GM12878 (cell line): ENCODE data around the gene ERAL1. TPM values are rescaled to one million over a fixed set of nuclear protein-coding genes. Genes with fewer than 3 reads are reported as not detected.
A peak's percentile ranks its signal among the peaks of the same experiment; 100 is the strongest.

Source experiments
- ATF3 ChIP-seq: IDR thresholded peaks from 2 replicates; pipeline ENCODE4 v1.6.1; 2011; ENCODE audit warnings: low read depth, mild to moderate bottlenecking, low read length, moderate library complexity, borderline replicate concordance; ENCODE audit errors: extremely low read depth
- CBFB ChIP-seq: IDR thresholded peaks from 2 replicates; pipeline ENCODE4 v1.6.1; 2016; ENCODE audit warnings: antibody characterized with exemption, low read depth
- CEBPB ChIP-seq, 2 experiments: fragments of 150-350 bp in 1 of 2; IDR thresholded peaks; 2 replicates each; pipeline ENCODE4 v1.6.1; 2012 to 2014; ENCODE audit warnings: low read depth in 2 of 2, low read length in 2 of 2, borderline replicate concordance in 1 of 2, inconsistent platforms in 1 of 2
- CHD1 ChIP-seq: IDR thresholded peaks from 2 replicates; pipeline ENCODE4 v1.6.1; 2012; ENCODE audit warnings: low read depth, low read length, improper control_type of control experiment
- E2F4 ChIP-seq: IDR thresholded peaks from 2 replicates; pipeline ENCODE4 v1.6.1; 2012; ENCODE audit warnings: low read depth, low read length, improper control_type of control experiment
- ELK1 ChIP-seq: IDR thresholded peaks from 2 replicates; pipeline ENCODE4 v1.6.1; 2012; ENCODE audit warnings: low read depth, low read length, improper control_type of control experiment
- HCFC1 ChIP-seq: fragments of 150-350 bp; IDR thresholded peaks from 2 replicates; pipeline ENCODE4 v1.6.1; 2014; ENCODE audit warnings: low read length
- HDGF ChIP-seq: fragments of 450-650 bp; IDR thresholded peaks from 2 replicates; pipeline ENCODE4 v1.6.1; 2016; ENCODE audit warnings: antibody characterized with exemption
- IKZF1 ChIP-seq: fragments of 450-650 bp; conservative IDR thresholded peaks from 2 replicates; pipeline ENCODE4 v1.6.1; 2017; ENCODE audit warnings: antibody characterized with exemption, mild to moderate bottlenecking
- IKZF2 ChIP-seq, 2 experiments: fragments of 450-650 bp; IDR thresholded peaks; 2 replicates each; pipeline ENCODE4 v1.6.1; 2017; ENCODE audit warnings: mild to moderate bottlenecking in 2 of 2, moderate library complexity in 2 of 2
- MYC ChIP-seq: IDR thresholded peaks from 2 replicates; pipeline ENCODE4 v1.6.1; 2011; ENCODE audit warnings: mild to moderate bottlenecking, low read length, moderate library complexity, inconsistent platforms; ENCODE audit not compliant: insufficient read depth, insufficient replicate concordance, insufficient read length, severe bottlenecking
- NBN ChIP-seq: fragments of 450-650 bp; IDR thresholded peaks from 2 replicates; pipeline ENCODE4 v1.6.1; 2016
- NFYA ChIP-seq: IDR thresholded peaks from 2 replicates; pipeline ENCODE4 v1.6.1; 2011; ENCODE audit warnings: low read depth, mild to moderate bottlenecking, low read length, improper control_type of control experiment, borderline replicate concordance
- NFYB ChIP-seq: IDR thresholded peaks from 2 replicates; pipeline ENCODE4 v1.6.1; 2011; ENCODE audit warnings: low read depth, mild to moderate bottlenecking, low read length, improper control_type of control experiment, moderate library complexity; ENCODE audit not compliant: insufficient read depth
- NR2F1 ChIP-seq: fragments of 450-650 bp; conservative IDR thresholded peaks from 2 replicates; pipeline ENCODE4 v1.6.1; 2017; ENCODE audit warnings: mild to moderate bottlenecking
- PML ChIP-seq: IDR thresholded peaks from 2 replicates; pipeline ENCODE4 v1.6.1; 2012; ENCODE audit warnings: low read length, inconsistent platforms
- RUNX3 ChIP-seq: IDR thresholded peaks from 2 replicates; pipeline ENCODE4 v1.6.1; 2012; ENCODE audit warnings: low read length, inconsistent platforms
- SIN3A ChIP-seq: IDR thresholded peaks from 2 replicates; pipeline ENCODE4 v1.6.1; 2012; ENCODE audit warnings: low read depth, low read length, improper control_type of control experiment
- SIX5 ChIP-seq: IDR thresholded peaks from 2 replicates; pipeline ENCODE4 v1.6.1; 2011; ENCODE audit warnings: mild to moderate bottlenecking, low read depth, low read length, moderate library complexity; ENCODE audit not compliant: severe bottlenecking
- SKIL ChIP-seq: fragments of 450-650 bp; IDR thresholded peaks from 2 replicates; pipeline ENCODE4 v1.6.1; 2017; ENCODE audit warnings: mild to moderate bottlenecking, low read depth, inconsistent platforms; ENCODE audit not compliant: poor library complexity, severe bottlenecking
- SMAD1 ChIP-seq: fragments of 450-650 bp; IDR thresholded peaks from 2 replicates; pipeline ENCODE4 v1.6.1; 2018; ENCODE audit warnings: mild to moderate bottlenecking, low read depth; ENCODE audit not compliant: partially characterized antibody
- SMAD5 ChIP-seq: IDR thresholded peaks from 2 replicates; pipeline ENCODE4 v1.6.1; 2016; ENCODE audit warnings: antibody characterized with exemption, low read depth
- SMARCA5 ChIP-seq: fragments of 450-650 bp; IDR thresholded peaks from 2 replicates; pipeline ENCODE4 v1.6.1; 2017; ENCODE audit warnings: mild to moderate bottlenecking
- SPI1 ChIP-seq: IDR thresholded peaks from 2 replicates; pipeline ENCODE4 v1.6.1; 2011; ENCODE audit warnings: low read depth, mild to moderate bottlenecking, low read length, moderate library complexity, borderline replicate concordance; ENCODE audit not compliant: insufficient read depth
- SRF ChIP-seq, 2 experiments: IDR thresholded peaks; 2 replicates each; pipeline ENCODE4 v1.6.1; 2011; ENCODE audit warnings: low read depth in 2 of 2, low read length in 2 of 2, mild to moderate bottlenecking in 1 of 2, moderate library complexity in 1 of 2
- SUPT20H ChIP-seq: IDR thresholded peaks from 2 replicates; pipeline ENCODE4 v1.6.1; 2011; ENCODE audit warnings: low read depth, mild to moderate bottlenecking, low read length, moderate library complexity, borderline replicate concordance; ENCODE audit not compliant: control insufficient read depth
- TCF7 ChIP-seq: IDR thresholded peaks from 2 replicates; pipeline ENCODE4 v1.6.1; 2014; ENCODE audit warnings: antibody characterized with exemption, borderline replicate concordance
- polyA plus RNA-seq, 11 experiments: library from polyadenylated mRNA; depleted of rRNA in 4 of 11; unstranded in 6 of 11; stranded (reverse) in 5 of 11; fragments of >200 nt; fragmentation: Nextera tagmentation in 4 of 11; fragmentation: Illumina TruSeq in 1 of 11; extraction: Ambion mirVana in 4 of 11; extraction: Trizol in 1 of 11; gene quantifications; 1 replicate in 1 of 11; 2 replicates in 10 of 11; pipeline versions ENCODE4 v1.2.1 to v1.2.3, GENCODE V29; 2011 to 2016; ENCODE audit warnings: inconsistent platforms in 2 of 11, missing spikeins in 2 of 11, low read depth in 1 of 11
- total RNA-seq, 4 experiments: library from RNA; depleted of rRNA in 3 of 4; stranded (reverse); fragments of >200 nt in 3 of 4; fragmentation: Illumina TruSeq in 1 of 4; extraction: Trizol in 1 of 4; gene quantifications; 2 replicates each; pipeline versions ENCODE4 v1.2.1 to v1.2.3, GENCODE V29; 2013 to 2021

Gene ERAL1
- total and polyA plus RNA-seq, 10 of the 15 experiments (the other 5 are each of a cell fraction or from before 2014, with no cell fraction given), result 27.7 to 175 (median 104) TPM

- no peak for TF ChIP-seq SPI1
- no peak for TF ChIP-seq CHD1
- TF ChIP-seq SIX5, result no peak
- peak; percentile 85 for TF ChIP-seq SMARCA5
- TF ChIP-seq ELK1, result no peak
- no peak for TF ChIP-seq SRF (IDR thresholded peaks at IDR 0.05; ENCODE audit: low read depth in 2 of 2, low read length in 2 of 2)
- TF ChIP-seq SIN3A, result no peak; the same call in 1 of the 2 replicates
- no peak for TF ChIP-seq CEBPB (IDR thresholded peaks at IDR 0.05; ENCODE audit: borderline replicate concordance in 1 of 2, low read depth in 2 of 2, low read length in 2 of 2)
- no peak for TF ChIP-seq NFYA
- peak; percentile 37; the same call in 1 of the 2 replicates for TF ChIP-seq PML
- no peak for TF ChIP-seq E2F4
- TF ChIP-seq NFYB, result no peak
- TF ChIP-seq ATF3, result no peak
- TF ChIP-seq MYC, result no peak
- TF ChIP-seq SMAD1, result no peak
- TF ChIP-seq RUNX3, result peak; percentile 29
- TF ChIP-seq SKIL, result peak; percentile 49
- TF ChIP-seq SUPT20H, result no peak
- TF ChIP-seq SMAD5, result no peak
- TF ChIP-seq TCF7, result no peak
- no peak for TF ChIP-seq CBFB
- TF ChIP-seq NR2F1, result peak; percentile 54
- TF ChIP-seq NBN, result peak; percentile 87
- no peak for TF ChIP-seq IKZF1
- peak; percentile 50 for TF ChIP-seq HDGF
- 0 out of 2 replicates have a peak, but pooled peaks have one; percentile 17 for TF ChIP-seq HCFC1
- TF ChIP-seq IKZF2 (IDR thresholded peaks at IDR 0.05), result peak in 1 of 2 experiments; percentile 42; a peak in 1 of 4 replicates
Measured at GRCh38 chr17:28901866-28902818, 47.3 kb downstream of the ERAL1 start (continued).
